H4 (cell line): Measurements from ENCODE around the gene SLC29A3. TPM values are rescaled to one million over a fixed set of nuclear protein-coding genes. Genes with fewer than 3 reads are reported as not detected.
"Not testable (repeated sequence)": the region's sequence is repeated elsewhere in the genome, so short reads cannot be mapped to it uniquely, and the experiment has no call there.

Experiments used
- DNase-seq: peaks from one replicate; pipeline ENCODE4 v3.0.0-alpha.2; 2015; ENCODE audit warnings: low spot score
- total RNA-seq: library from RNA; depleted of rRNA; stranded (reverse); fragments of >200 nt; shearing (Covaris generic); gene quantifications from 2 replicates; pipeline ENCODE4 v1.2.3, GENCODE V29; 2014; rRNA removed

SLC29A3 gene
- total RNA-seq: 2.1 and 3.3 TPM in 2 replicates

- peak; percentile 66 for DNase-seq
These were observed at the start of gene SLC29A3 for GRCh38 chr10:71319042-71319799. Gene SLC29A3 (plus strand): TSS chr10:71319259. CDS start chr10:71319310, 51 bp downstream.

GRCh38 chr10:71269301-71270288 lies 49.5 kb upstream of the SLC29A3 start:
- DNase-seq: peak; percentile 30

DNA sequence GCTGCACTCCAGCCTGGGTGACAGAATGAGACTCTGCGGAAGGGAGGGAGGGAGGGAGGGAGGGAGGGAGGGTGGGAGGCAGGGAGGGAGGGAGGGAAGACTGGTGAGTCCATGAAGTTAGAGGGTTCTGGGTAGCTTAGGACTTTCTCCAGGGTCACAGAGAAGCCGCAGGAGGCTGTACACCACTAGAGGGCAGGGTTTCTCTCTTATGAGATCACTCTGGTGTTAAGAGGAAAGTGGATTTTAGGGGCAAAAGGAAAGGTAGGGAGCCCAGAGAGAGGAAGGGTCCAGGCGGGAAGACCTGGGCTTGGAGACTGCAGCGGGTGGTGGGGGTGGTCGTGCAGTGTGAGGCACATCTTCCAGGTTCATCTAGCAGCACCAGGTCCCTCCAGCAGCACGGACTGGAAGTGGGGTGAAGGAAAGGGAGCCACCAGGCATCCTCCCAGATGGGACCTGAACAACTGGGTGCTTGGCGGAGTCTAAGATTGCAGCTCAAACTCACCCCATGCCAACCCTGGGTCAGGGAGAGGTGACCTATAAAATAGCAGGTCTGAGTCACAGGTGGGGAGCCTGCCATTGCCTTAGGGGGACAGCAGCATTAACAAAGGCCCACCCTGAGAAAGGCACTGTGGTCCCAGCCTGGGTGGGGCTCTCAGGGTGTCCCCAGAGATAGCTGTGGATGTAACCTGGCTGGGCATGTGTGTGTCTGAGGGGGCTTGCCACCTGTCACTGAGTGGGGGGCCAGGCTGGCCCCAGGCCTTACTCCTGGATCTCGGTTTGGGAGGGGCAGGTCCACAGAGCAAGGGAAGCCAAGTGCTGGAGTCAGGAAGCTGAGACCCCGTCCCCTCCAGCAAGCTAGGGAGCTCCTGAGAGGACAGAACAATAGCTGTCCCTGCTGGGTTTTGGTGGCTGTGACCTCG lies 48.5 kb upstream of the SLC29A3 start:
- DNase-seq: peak; percentile 81

DNA sequence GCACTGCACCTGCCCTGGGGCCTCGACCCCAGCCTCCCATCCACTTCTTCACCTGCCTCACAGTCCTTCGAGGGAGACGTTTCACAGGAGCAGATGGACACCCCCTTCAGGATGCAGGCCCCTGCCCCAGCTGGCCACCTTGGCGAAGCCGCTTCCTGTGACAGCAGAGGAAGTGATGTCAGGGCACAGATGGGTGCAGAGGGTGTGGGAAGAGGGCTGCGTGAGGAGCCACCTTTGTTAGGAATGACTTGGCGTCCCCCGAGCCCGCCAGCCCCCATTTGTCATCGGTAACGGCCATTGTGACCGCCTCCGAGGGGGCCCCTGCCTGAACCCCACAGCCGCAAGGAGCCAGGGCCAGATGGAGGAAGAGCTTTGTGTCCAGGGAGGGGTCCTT lies 47.4 kb upstream of the SLC29A3 start:
- DNase-seq: no peak

- DNase-seq: no peak
These were observed 46.8 kb upstream of the SLC29A3 start for GRCh38 chr10:71272056-71272771.

- DNase-seq: not testable (repeated sequence)
These were observed 46.1 kb upstream of the SLC29A3 start for GRCh38 chr10:71272974-71273373.

DNA sequence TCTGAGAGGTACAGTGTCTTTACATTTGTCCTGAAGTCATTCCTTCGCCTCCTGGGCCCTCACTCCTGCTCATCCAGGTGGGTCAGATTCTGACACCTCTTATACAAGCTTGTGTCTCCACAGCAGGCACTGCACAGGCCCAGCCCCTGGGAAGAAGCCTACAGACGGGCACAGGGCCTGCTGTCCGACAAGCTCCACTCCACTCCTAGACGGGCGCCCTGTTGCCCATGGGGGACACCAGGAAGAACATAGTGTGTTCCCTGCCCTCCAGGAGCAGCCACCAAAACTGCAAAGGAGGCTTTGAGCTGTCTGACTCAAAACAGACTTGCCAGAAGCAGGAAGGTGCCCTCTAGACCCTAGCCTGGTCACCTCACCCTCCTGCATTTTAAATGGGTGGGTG lies 45.6 kb upstream of the SLC29A3 start:
- no peak for DNase-seq

DNA sequence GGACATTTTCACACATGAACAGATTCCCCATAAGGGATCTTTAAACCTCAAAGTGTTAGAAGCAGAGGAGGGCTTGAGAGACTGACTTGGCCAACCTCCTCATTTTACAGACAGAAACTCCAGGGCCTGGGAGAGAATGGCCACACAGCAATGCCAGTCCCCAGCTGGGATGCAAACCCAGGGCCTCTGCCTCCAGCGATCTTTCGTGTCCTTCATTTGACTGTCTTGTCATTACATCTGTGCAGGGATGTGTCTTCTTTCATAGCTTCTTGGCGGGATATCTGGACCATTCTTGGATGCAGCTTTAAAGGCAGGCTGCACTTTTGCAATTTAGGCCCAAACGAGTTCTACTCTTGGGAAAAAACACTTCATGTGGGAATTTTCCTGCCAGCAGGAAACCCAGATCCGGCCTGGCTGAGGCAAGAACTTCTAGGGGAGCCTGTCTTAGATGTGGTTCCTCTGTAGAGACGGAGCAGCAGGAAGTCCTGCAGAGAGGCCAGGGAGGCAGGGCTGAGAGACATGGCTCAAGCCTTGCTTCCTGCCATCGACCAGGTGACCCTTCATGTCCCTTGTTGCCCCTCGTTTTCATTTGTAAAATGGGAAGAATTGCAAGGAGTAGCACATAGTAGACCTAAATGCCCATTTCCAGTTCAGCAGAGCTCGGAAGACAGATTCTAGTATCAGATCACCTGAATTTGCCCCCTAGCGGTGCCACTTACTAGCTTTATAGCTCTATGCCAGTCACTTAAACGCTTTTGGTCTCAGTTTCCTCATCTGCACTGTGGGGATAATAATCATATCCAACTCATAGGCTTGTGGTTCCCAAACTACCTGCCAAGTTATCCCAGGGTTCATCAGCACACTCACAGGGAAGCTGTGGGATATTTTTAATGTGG lies 43.9 kb upstream of the SLC29A3 start:
- no peak for DNase-seq

GRCh38 chr10:71276873-71277272 lies 42.2 kb upstream of the SLC29A3 start:
- DNase-seq: no peak

GRCh38 chr10:71277914-71278665 lies 41.0 kb upstream of the SLC29A3 start:
- no peak for DNase-seq

DNA sequence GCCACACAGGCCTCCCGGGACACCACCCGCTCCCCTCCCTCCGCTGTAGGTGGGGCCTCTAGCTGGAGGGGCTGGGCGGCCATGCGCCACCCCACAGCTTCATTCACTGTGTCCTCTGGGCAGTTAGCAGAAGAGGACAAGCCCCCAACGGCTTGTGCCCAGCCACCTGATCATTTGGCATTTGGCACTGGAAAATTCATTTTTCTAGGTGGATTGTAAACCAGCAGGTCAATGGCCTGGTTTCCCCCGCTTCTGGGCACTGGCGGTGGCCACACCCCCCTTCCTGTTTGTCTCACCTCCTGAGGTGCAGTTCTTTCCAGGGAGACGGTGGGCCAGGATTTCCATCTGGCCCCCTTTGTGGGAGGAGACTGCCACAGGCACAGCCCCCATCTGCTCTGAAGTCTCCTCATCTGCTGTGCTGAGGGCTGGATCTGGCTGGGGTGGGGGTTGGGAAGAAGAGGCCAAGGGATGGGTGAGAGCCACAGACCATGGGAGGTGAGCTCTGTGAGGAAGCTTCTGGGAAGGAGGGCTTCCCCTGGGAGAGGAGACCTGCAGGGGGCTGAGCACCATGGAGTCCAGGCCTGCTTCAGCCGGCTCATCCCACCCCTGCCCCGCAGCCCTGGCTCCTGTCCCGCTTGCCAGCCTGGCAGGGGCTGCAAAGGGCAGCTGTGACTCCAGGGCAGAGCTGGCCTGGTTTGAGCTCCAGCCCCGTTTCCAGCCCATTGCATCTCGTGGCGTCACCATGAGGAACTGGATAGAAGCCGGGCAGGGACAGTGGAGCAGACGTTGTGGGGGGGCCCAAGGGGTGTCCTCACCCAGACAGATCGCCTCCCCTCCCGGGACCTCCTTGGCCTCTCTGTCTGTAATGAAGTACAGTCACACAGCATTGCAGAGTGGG lies 40.1 kb upstream of the SLC29A3 start:
- DNase-seq: no peak

GRCh38 chr10:71279590-71280170 lies 39.4 kb upstream of the SLC29A3 start:
- no peak for DNase-seq

- no peak for DNase-seq
These were observed 38.8 kb upstream of the SLC29A3 start for GRCh38 chr10:71280216-71280615.

DNA sequence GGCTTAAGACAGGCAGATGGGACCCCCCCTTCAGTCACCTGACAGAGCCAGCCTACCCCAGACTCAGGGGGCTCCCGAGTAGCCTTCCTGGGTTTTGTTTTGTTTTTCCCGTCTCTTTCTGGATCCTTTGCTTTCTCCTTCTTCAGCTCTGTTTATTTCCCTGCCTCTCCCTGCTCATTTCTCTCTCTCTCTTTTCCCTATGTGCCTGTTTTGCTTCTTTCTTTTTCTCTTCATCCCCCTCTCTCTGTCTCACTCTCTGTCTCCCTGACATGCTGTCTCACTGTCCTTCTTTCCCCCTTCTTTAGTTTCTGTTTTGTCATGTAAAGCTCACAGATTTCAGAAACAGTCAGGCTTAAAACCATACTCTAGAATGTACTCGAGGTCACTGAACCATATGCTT lies 38.2 kb upstream of the SLC29A3 start:
- DNase-seq: no peak

DNA sequence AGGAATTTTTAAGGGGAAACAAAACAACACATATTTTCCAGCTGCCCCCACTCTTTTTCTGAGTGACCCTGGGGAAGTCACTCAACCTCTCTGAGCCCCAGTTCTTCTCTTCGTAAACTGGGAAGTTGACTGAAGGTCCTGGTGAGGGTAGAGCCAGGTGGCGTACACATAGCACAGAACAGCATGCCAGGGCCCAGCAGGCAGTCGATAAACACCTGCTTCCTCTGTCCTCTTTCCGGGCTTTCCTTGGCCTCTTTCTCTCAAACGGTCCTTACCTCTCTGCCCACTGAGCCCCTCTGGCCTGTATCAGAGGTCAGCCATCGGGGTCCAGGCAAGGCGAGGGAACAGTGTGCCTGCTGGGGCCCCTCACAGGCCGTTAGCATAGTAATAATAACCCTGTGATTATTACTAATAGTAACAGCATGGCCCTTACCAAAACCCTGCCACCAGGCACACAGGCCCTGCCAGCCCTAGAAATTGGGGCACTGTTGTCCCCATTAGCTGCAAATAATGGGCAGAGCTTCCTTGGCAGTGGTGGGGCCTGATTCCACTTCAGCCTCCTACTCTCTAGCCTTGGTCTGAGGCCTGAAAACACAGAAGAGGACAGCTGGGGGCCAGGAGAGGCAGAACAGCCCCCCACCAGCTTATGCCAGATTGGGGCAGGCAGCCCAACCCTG lies 37.3 kb upstream of the SLC29A3 start:
- DNase-seq: no peak

DNA sequence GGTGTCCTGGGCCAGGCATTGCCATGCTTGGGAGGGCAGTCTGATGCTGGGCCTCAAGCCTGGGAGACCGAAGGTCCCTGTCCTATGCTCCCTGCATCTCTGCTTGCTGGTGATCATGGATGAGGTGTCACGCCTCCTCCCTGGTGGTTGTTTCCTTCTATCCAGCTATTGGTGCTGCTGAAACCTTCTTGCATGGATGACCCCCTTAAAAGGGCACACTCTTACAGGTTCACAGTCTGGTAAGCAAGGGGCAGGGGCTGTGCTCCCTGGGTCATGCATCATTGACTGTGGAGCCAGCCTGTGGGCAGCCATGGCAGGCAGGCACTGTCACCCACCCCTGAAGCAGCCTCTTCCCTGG lies 36.8 kb upstream of the SLC29A3 start:
- no peak for DNase-seq

- DNase-seq: no peak
These were observed 35.6 kb upstream of the SLC29A3 start for GRCh38 chr10:71283410-71283809.
